ENCODE results near the gene ZRANB1.

The ZRANB1 gene

GRCh38 chr10:124961248-124961570 is 19.3 kb downstream of the ZRANB1 start:
- no peak overlapping the region for H3K4me3 ChIP-seq (ENCODE audit: low read depth, low read length)
- no peak for TF ChIP-seq CTCF (IDR thresholded peaks at IDR 0.05; ENCODE audit: low read depth, low read length, missing control alignments)
- no peak for DNase-seq (ENCODE audit: low read depth)

- no peak for TF ChIP-seq CTCF (IDR thresholded peaks at IDR 0.05; ENCODE audit: low read depth, low read length, missing control alignments)
- no peak overlapping the region for H3K4me3 ChIP-seq (ENCODE audit: low read depth, low read length)
- no peak for DNase-seq (ENCODE audit: low read depth)
Measured at GRCh38 chr10:124962421-124962820, 20.5 kb downstream of the ZRANB1 start.

- DNase-seq (ENCODE audit: low read depth) = no peak
- no peak for TF ChIP-seq CTCF (IDR thresholded peaks at IDR 0.05; ENCODE audit: low read depth, low read length, missing control alignments)
- no peak overlapping the region for H3K4me3 ChIP-seq (ENCODE audit: low read depth, low read length)
Measured at GRCh38 chr10:124963866-124964720, 22.2 kb downstream of the ZRANB1 start.

GRCh38 chr10:124966008-124966407 is 24.1 kb downstream of the ZRANB1 start:
- no peak for DNase-seq (ENCODE audit: low read depth)
- H3K4me3 ChIP-seq (ENCODE audit: low read depth, low read length) = no peak overlapping the region
- TF ChIP-seq CTCF (IDR thresholded peaks at IDR 0.05; ENCODE audit: low read depth, low read length, missing control alignments) = no peak

- TF ChIP-seq CTCF (IDR thresholded peaks at IDR 0.05; ENCODE audit: low read depth, low read length, missing control alignments) = no peak
- H3K4me3 ChIP-seq (ENCODE audit: low read depth, low read length) = no peak overlapping the region
- no peak for DNase-seq (ENCODE audit: low read depth)
Measured at GRCh38 chr10:124967255-124967654, 25.3 kb downstream of the ZRANB1 start.

GRCh38 chr10:124971276-124971675 is 29.4 kb downstream of the ZRANB1 start:
- peak; percentile 47 for DNase-seq (ENCODE audit: low read depth)
- H3K4me3 ChIP-seq (ENCODE audit: low read depth, low read length) = no peak overlapping the region
- TF ChIP-seq CTCF (IDR thresholded peaks at IDR 0.05; ENCODE audit: low read depth, low read length, missing control alignments) = no peak

GRCh38 chr10:124972637-124973036 is 30.7 kb downstream of the ZRANB1 start:
- no peak overlapping the region for H3K4me3 ChIP-seq (ENCODE audit: low read depth, low read length)
- TF ChIP-seq CTCF (IDR thresholded peaks at IDR 0.05; ENCODE audit: low read depth, low read length, missing control alignments) = no peak
- DNase-seq (ENCODE audit: low read depth) = no peak

All from GM12864 (cell line).